NCI-H1105 treated with DMSO at 0.1 percent for 48 hours (cell line): ENCODE results near the gene ERMN.
A peak's percentile ranks its signal among the peaks of the same experiment; 100 is the strongest.
"Not testable (repeated sequence)": the region's sequence is repeated elsewhere in the genome, so short reads cannot be mapped to it uniquely, and the experiment has no call there.

Experiments used
- DNase-seq: peaks from one replicate; lab custom pipeline; 2025; lab: John Stamatoyannopoulos, UW

Gene ERMN

DNA sequence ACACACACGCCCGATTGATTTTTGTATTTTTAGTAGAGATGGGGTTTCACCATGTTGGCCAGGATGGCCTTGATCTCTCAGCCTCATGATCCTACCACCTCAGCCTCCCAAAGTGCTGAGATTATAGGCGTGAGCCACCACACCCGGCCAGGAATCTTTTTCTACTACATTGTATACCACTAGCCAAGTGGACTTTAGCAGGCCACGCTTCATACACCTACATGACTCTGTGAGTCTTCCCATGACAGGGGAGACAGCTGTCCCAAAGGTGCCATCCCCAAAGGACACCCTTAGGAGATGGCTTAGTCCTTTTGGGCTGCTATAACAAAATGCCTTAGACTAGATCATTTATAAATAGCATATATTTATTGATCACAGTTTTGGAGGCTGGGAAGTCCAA is 32.8 kb downstream of the ERMN start:
- no peak for DNase-seq

DNA sequence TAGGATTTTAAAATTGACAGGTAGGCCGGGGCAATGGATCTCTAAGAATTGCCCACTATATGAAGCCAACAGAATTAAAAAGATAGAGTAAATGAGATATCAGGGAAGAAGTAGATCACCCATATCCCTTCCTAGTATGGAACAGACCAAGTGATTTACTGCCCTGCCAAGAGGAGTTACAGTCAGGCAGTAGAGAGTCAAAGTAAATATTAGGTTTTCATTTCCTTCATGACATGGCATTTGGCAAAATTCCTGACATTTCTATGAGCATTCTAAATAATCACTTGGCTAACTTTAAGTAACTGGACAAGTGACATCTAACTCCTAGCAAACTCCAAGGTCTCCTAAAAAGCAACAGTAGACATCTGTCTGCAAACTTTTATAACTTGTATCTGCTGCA is 34.6 kb downstream of the ERMN start:
- DNase-seq, result no peak

DNA sequence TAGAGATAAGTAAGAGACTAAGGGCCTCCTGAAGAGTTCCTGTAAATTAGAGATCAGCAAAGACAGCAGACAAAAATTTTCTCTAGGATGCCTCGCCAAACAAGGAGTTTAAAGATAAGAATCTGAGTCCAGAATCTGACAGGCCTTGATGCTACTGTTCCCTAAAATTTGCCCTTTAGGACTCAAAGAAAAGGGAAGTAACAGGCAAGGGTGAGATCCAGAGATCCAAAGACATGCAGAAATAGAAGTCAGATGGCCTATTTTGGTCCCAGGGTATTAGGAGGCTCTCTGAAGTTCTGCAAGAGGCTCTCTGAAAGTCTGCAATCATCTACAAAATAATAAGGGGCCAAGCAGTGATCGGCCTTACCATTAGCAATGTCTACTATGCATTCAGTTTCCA is 35.1 kb downstream of the ERMN start:
- no peak for DNase-seq

DNA sequence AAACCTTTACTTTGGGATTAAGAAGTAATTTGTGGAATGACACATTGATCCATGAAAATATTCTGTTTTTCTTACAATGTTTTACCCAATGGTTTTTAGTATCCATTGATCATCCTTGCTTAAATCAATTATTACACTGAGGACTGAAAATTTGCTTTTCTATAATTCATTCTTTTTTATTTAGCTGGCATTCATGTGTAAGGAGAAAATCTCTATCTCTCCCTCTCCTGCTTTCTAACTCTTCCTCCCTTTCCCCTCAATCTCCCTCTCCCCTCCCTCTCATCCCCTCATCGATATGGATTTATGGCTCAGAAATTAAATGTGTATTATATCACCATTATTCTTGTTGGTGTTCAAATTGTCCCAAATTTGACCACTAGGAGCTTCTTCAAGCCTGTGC is 38.5 kb downstream of the ERMN start:
- DNase-seq, result no peak

DNA sequence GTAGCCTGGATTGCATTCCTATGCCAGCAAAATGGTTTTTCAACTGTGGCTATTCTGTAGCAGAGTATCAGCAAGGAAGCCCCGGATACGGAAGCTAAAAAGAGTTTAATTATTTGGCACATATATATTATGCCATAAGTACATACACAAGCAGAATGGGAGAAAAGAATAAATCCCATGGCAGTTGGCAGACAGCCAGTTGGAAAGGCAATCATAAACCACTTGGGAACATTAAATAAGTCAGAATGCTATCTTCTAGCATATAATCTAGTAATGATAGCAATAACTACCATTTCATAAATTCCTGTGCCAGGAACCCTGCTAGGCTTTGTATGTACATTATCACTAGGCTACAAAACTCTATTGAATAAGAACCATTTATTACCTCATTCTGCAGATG is 42.2 kb downstream of the ERMN start:
- peak; percentile 52 for DNase-seq

DNA sequence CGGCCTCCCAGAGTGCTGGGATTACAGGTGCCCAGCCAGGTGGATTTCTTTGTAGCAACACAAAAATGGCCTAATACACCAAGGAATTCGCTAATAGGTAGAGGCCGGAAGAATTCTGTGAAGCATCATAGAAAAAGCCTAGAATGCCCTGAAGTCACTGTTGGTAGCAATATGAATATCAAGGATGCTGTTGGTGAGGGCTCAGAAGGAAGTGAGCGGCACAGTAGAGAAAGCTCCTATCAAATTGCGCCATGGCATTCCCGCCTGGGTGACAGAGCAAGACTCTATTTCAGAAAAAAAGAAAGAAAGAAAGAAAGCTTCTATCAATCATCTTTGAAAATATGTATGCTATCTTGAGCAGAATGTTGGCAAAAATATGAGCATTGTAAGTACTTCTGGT is 44.3 kb downstream of the ERMN start:
- DNase-seq, result no peak

DNA sequence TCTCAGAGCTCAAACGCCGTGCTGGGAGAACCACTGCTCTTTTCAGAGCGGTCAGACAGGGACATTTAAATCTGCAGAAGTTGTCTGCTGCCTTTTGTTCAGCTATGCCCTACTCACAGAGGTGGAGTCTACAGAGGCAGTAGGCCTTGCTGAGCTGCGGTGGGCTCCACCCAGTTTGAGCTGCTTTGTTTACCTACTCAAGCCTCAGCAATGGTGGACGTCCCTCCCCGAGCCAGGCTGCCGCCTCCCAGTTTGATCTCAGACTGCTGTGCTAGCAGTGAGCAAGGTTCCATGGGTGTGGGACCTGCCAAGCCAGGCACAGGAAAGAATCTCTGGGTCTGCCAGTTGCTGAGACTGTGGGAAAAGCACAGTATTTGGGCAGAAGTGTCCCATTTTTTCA is 46.3 kb downstream of the ERMN start:
- not testable (repeated sequence) for DNase-seq

DNA sequence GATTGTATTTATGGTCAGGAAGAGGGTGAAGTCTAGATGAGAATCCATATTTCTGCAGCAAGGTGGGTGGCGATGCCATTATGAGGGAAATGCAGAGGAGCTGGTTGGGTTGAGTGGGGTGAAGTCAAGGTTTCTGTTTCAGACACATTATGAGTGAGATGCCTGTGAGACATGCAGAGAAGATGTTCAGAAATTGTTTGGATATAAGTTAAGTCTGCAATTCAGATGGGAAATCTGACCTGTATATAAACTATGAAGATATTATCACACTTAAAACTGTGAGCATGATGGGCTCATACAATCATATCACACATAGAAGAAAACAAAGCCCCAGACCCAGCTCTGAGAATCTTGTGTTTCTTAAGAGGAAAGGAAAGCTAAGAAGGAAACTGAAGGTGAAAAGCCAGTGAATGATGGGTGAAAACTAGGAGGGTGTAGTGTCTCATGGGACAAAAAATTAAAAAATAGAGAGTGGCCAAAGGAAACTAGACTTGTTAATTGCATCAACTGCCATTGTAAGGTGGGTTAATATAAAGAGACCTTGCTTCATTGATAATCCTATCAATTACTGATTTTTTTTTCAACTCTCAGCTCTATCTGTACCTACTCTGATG is 53.9 kb downstream of the ERMN start:
- no peak for DNase-seq

DNA sequence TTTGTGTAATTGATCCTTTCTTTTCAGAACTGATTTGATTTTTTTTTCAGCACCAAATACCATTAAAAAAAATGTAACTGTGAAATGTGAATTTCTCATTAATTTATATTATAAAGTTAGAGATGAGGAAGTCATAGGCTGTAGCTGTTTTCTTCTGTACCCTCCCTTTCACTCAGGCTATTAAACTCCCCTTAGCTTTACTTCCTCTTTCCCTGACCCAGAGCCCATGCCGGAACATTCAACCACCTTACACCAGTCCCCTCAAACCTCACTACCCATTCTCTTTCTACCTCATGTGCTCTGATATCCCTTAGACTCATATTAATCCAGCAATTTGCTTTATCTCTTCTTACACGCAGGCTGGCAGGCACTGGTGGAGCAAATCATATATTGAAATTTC is 55.7 kb downstream of the ERMN start:
- no peak for DNase-seq

DNA sequence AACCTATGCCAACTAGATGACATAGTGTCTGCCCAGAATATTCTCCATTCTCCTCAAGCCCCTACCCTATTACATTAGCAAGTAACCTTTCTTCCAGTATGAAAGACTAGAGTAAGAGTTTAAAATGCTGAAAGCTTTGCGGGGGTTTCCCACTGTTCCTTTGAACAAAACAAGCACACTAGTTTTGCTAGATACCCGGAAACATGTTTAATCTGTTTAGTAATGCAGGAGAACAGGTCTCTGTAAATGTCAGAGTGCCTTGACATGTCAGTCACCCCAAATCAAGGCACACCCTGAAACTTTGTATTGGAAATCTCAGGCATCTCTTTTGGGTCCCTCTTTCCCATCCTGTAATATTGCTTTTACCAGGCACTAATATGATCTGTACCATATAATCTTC is 56.6 kb downstream of the ERMN start:
- DNase-seq, result no peak
